Forelimb muscle (tissue), 1 donor: Measurements from ENCODE around the gene DAAM2. TPM values are rescaled to one million over a fixed set of nuclear protein-coding genes. Genes with fewer than 3 reads are reported as not detected.

Experiments used
- DNase-seq: peaks from one replicate; pipeline ENCODE4 v3.0.0-alpha.2; 2013; ENCODE audit warnings: low read depth
- polyA plus RNA-seq: library from polyadenylated mRNA; unstranded; fragments of 120-200 nt; gene quantifications from one replicate; pipeline ENCODE4 v1.2.1, GENCODE V29; 2013; ENCODE audit not compliant: insufficient read length

Gene DAAM2
- polyA plus RNA-seq, 1 donor = 35.2 TPM

- DNase-seq = no peak
Measured at GRCh38 chr6:39909701-39910100, 117.5 kb downstream of the DAAM2 start.

- no peak for DNase-seq
Measured at GRCh38 chr6:39910164-39910563, 118.0 kb downstream of the DAAM2 start.

- DNase-seq = no peak
Measured at GRCh38 chr6:39910744-39911143, 118.6 kb downstream of the DAAM2 start.

- DNase-seq = no peak
Measured at GRCh38 chr6:39911513-39912125, 119.4 kb downstream of the DAAM2 start.

- DNase-seq = no peak
Measured at GRCh38 chr6:39912446-39912845, 120.3 kb downstream of the DAAM2 start.

GRCh38 chr6:39913391-39913916, 121.3 kb downstream of the DAAM2 start:
- no peak for DNase-seq

- DNase-seq = no peak
Measured at GRCh38 chr6:39914239-39914638, 122.1 kb downstream of the DAAM2 start.

GRCh38 chr6:39915866-39916265, 123.7 kb downstream of the DAAM2 start:
- DNase-seq = no peak

- DNase-seq = no peak
Measured at GRCh38 chr6:39917329-39917728, 125.2 kb downstream of the DAAM2 start.

- no peak for DNase-seq
Measured at GRCh38 chr6:39917981-39918380, 125.8 kb downstream of the DAAM2 start.

- no peak for DNase-seq
Measured at GRCh38 chr6:39918831-39919230, 126.7 kb downstream of the DAAM2 start.

GRCh38 chr6:39920157-39920556, 128.0 kb downstream of the DAAM2 start:
- no peak for DNase-seq

- DNase-seq = no peak
Measured at GRCh38 chr6:39922821-39923220, 130.6 kb downstream of the DAAM2 start.

GRCh38 chr6:39923394-39923793, 131.2 kb downstream of the DAAM2 start:
- no peak for DNase-seq

- no peak for DNase-seq
Measured at GRCh38 chr6:39923861-39924260, 131.7 kb downstream of the DAAM2 start.

- DNase-seq = no peak
Measured at GRCh38 chr6:39924283-39924682, 132.1 kb downstream of the DAAM2 start.

- no peak for DNase-seq
Measured at GRCh38 chr6:39925191-39925930, 133.2 kb downstream of the DAAM2 start.

- no peak for DNase-seq
Measured at GRCh38 chr6:39925931-39926290, 133.7 kb downstream of the DAAM2 start.

GRCh38 chr6:39926668-39927067, 134.5 kb downstream of the DAAM2 start:
- no peak for DNase-seq

- DNase-seq = no peak
Measured at GRCh38 chr6:39927159-39927558, 135.0 kb downstream of the DAAM2 start.

- no peak for DNase-seq
Measured at GRCh38 chr6:39929039-39929732, 137.0 kb downstream of the DAAM2 start.

- no peak for DNase-seq
Measured at GRCh38 chr6:39929733-39930461, 137.7 kb downstream of the DAAM2 start.
